Ureter (tissue), 1 donor: ENCODE results near the gene FMN1. TPM values are rescaled to one million over a fixed set of nuclear protein-coding genes. Genes with fewer than 3 reads are reported as not detected.

ENCODE experiments used
- DNase-seq: peaks from one replicate; pipeline ENCODE4 v3.0.0-alpha.2; 2020; ENCODE audit warnings: low spot score
- total RNA-seq: library from RNA; stranded (reverse); gene quantifications from one replicate; pipeline ENCODE4 v1.2.4, GENCODE V29; 2023
- donor health status: DM: yes; HTN: yes; CAD: no.

FMN1 gene
- total RNA-seq, 1 donor from 2014 or later, result 16.1 TPM

GRCh38 chr15:32766101-32766500 is 428.4 kb downstream of the FMN1 start:
- no peak for DNase-seq

GRCh38 chr15:32765236-32765635 is 429.3 kb downstream of the FMN1 start:
- DNase-seq, result no peak

DNA sequence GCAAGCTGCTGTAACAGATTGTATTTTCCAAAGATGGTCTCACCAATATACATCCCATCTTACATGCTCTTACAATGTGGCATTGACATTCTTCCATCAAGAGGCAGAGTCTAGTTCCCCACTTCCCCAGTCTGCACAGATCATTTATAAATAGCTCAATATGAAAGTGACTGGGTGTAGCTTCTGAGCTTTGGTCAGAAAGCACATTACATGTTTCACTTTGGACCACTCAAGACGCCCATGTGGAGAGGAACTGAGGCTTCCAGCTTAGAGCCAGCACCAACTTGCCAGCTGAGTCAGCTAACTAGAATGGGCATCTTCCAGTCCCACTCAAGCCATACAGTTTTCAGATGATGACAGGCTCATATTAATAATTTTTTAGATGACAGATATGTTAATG is 431.2 kb downstream of the FMN1 start:
- DNase-seq, result no peak

- no peak for DNase-seq
Observed at GRCh38 chr15:32757426-32757825, 437.1 kb downstream of the FMN1 start.

GRCh38 chr15:32750979-32751378 is 443.5 kb downstream of the FMN1 start:
- no peak for DNase-seq

- no peak for DNase-seq
Observed at GRCh38 chr15:32747921-32748342, 446.6 kb downstream of the FMN1 start.

- no peak for DNase-seq
Observed at GRCh38 chr15:32746116-32746857, 448.2 kb downstream of the FMN1 start.

DNA sequence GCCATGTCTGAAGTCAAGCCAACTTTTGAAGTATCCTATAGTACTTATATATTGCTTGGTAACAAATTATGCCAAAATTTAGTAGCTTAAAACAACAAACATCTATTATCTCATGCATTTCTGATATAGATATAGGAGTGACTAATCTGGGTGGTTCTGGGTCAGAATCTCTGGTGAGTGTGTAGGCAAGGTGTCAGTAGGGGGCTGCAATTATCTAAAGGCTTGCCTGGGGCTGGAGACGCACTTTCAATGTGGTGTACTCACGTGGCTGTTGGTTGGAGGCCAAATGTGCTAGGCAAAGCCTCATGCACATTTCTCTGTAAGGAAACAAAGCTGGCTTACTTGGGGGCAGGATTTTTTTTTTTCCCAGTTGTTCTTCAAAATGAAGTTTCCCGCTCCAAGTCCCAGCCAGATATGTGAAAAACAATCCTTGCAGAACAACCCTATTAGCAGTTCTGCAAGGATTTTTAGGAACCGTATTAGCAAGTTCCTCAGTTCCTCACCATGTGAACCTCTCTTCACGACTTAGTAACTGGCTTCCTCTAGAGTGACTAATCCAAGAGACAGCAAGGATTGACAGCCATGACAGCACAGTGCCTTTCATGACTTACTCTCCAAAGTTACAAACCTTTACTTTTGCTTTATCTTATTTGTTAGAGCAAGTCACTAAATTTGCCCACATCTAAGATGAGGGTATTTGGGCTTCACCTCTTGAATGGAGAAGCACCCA is 450.9 kb downstream of the FMN1 start:
- DNase-seq, result no peak

GRCh38 chr15:32739522-32740063 is 454.9 kb downstream of the FMN1 start:
- DNase-seq, result no peak

GRCh38 chr15:32738666-32739065 is 455.8 kb downstream of the FMN1 start:
- no peak for DNase-seq

DNA sequence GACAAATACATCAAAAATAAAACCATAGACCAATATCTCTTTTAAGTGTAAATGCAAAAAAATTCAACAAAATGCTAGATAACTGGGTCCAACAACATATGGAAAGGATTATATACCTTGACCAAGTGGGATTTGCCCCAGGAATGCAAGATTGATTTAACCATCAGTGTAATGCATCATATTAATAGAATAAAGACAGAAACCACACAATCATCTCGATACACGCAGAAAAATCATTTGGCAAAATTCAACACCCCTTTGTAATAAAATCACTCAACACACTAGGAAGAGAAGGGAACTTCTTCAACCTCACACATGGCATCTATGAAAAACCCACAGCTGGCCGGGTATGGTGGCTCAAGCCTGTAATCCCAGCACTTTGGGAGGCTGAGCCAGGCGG is 457.2 kb downstream of the FMN1 start:
- DNase-seq, result no peak

- DNase-seq, result no peak
Observed at GRCh38 chr15:32736701-32737061, 457.8 kb downstream of the FMN1 start.

DNA sequence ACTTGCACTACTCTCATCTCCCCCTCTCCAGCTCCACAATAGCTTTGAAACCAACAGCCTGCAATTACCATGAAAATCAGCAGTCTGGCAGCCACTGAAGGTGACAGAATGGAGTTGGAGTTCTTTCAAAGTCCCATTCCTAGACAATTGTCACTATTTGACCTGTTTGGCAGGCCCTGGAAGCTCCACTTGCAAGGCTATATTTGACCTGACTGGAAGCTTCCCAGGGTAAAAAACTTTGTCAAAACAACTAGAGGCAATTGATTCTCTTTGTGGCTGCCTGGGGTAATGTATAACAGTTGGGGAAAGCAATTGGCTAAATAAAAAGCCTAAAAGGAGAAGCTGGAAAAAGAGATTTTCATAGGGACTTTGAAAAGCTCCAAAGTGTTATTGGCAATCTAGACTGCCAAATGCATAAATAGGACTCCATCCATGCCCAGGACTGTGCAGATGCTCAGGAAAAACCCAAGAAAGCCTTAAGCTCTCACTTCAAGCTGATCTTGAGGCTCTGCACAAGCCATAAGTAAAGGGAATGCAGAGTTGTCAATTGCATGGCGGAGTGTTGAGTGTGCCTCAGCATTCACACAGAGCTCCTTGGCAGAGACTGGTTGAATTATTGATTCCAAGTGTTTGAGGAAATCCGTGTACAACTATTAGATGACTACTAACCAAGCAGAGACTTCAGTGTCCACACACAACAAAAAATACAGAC is 458.4 kb downstream of the FMN1 start:
- DNase-seq, result no peak

GRCh38 chr15:32733281-32733680 is 461.2 kb downstream of the FMN1 start:
- DNase-seq, result no peak

GRCh38 chr15:32732574-32733157 is 461.8 kb downstream of the FMN1 start:
- DNase-seq, result no peak

DNA sequence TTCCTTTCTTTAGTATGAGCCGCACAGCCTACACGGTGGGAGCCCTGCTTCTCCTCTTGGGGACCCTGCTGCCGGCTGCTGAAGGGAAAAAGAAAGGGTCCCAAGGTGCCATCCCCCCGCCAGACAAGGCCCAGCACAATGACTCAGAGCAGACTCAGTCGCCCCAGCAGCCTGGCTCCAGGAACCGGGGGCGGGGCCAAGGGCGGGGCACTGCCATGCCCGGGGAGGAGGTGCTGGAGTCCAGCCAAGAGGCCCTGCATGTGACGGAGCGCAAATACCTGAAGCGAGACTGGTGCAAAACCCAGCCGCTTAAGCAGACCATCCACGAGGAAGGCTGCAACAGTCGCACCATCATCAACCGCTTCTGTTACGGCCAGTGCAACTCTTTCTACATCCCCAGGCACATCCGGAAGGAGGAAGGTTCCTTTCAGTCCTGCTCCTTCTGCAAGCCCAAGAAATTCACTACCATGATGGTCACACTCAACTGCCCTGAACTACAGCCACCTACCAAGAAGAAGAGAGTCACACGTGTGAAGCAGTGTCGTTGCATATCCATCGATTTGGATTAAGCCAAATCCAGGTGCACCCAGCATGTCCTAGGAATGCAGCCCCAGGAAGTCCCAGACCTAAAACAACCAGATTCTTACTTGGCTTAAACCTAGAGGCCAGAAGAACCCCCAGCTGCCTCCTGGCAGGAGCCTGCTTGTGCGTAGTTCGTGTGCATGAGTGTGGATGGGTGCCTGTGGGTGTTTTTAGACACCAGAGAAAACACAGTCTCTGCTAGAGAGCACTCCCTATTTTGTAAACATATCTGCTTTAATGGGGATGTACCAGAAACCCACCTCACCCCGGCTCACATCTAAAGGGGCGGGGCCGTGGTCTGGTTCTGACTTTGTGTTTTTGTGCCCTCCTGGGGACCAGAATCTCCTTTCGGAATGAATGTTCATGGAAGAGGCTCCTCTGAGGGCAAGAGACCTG is 463.5 kb downstream of the FMN1 start:
- peak; percentile 72 for DNase-seq

- DNase-seq, result no peak
Observed at GRCh38 chr15:32729700-32730395, 464.7 kb downstream of the FMN1 start.

DNA sequence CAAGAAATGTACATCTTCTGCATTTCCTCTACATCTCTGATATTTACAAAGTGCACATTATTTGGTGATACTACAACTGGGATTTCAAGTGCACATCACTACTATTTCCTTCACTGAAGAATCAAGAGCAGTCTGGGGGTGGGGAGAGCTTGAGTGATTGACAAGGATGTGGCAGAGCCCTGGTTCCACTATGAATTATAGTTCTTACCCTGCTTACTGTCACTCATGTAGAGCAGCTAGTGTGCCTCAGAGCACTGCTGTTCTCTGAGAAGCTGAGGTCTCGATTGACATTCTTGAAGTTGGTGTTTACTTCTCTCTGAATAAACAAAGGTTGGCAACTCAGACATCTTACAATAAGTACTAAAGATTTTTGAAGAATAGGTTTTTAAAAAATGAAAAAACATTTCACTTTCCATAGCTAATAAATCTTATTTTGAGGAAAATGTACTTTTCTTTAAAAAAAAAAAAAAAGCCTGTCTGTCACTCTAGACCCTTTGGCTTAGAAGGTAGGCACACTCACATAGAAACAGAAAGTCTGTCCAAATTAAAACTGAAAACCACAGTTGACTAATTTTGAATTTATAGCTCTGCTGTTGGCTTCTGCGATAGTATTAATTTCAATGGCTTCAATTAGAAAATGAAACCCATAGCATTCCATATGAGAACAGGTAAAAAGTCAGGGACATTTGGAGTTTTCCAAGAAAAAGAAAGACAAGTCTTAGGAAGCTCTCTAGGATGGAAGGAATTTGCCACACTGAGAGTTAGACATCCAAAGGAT is 471.2 kb downstream of the FMN1 start:
- no peak for DNase-seq

GRCh38 chr15:32722136-32722535 is 472.4 kb downstream of the FMN1 start:
- DNase-seq, result no peak
